ENCODE data around the gene EDC3. TPM values are rescaled to one million over a fixed set of nuclear protein-coding genes. Genes with fewer than 3 reads are reported as not detected.
A peak's percentile ranks its signal among the peaks of the same experiment; 100 is the strongest.

EDC3 gene
- polyA plus RNA-seq, 1 donor from 2014 or later = 12.9 TPM

DNA sequence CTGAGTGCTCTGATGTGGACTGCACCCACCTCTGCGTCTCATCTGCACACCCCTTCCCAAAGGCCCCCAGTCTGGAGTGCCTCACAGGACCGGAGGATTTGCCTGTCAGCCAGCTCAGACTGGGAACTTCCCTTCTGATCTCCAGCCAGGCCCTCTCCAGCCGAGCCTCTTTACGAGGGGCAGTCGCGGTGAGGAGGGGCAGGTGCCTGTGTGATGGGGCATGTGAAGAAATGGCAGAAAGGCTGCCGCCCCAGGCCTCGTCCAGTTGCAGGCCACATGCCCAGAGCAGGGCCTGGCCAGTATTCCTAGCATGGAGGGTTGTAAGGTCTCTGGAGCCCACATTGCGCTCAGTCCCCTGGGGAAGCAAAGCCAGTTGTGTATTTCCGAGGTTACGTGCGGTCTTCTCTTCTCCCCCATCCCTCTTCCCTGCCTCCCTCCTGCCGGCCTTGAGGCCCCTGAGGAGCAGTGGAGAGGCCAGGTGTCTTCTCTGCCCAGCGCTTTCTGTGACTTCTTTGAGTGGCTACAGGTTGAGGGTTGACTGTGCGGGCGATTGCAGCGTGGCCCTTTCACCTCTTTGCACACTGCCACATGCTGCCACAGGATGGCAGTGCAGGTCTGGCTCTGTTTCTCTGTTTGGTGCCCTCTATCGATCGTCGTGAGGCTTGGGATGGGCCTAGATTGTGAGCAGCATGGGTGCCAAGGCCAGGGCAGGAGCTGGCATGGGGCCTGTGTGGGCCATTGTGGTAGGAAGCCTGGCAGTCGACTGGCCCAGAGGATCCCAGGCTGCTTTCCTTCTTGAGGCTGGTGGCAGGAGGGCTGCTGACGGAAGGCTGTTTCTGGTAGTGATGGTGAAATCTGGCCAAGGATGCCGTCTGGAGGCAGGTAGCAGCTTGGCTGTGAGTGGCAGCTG is 74.9 kb downstream of the EDC3 start:
- Histone ChIP-seq H3K27me3 (ENCODE audit: insufficient read depth, low read depth, low read length) (no peaks in the 10 kb centered on the region), H3K27ac (ENCODE audit: low read length) (no peak overlapping the region), H3K9me2 (ENCODE audit: insufficient read depth, low read length) (no peaks in the 10 kb centered on the region), H3K4me3 (ENCODE audit: low read length) (no peak overlapping the region), H3K79me2 (replicated peaks; ENCODE audit: insufficient read depth, low read length) (peaks cover 33% of the 10 kb centered on the region), H3K9me3 (ENCODE audit: low read length) (no peaks in the 10 kb centered on the region), H3K9ac (ENCODE audit: low read length) (no peak overlapping the region), H4K20me1 (ENCODE audit: insufficient read depth) (peaks cover 4% of the 10 kb centered on the region), H2AFZ (ENCODE audit: low read depth, low read length) (no peak overlapping the region), H3F3A (ENCODE audit: insufficient read depth, low read length, poor library complexity, severe bottlenecking) (no peaks in the 10 kb centered on the region), H3K36me3 (ENCODE audit: insufficient read depth, low read length) (no peaks in the 10 kb centered on the region), H3K4me2 (ENCODE audit: low read length) (no peak overlapping the region)
- TF ChIP-seq RAD21 (conservative IDR thresholded peaks at IDR 0.05) (peak; percentile 61), SMC3 (conservative IDR thresholded peaks at IDR 0.05; ENCODE audit: poor library complexity) (peak; percentile 74), CTCF (IDR thresholded peaks at IDR 0.05; ENCODE audit: poor library complexity, severe bottlenecking) (peak; percentile 90)
- TF ChIP-seq, protein P1, sequence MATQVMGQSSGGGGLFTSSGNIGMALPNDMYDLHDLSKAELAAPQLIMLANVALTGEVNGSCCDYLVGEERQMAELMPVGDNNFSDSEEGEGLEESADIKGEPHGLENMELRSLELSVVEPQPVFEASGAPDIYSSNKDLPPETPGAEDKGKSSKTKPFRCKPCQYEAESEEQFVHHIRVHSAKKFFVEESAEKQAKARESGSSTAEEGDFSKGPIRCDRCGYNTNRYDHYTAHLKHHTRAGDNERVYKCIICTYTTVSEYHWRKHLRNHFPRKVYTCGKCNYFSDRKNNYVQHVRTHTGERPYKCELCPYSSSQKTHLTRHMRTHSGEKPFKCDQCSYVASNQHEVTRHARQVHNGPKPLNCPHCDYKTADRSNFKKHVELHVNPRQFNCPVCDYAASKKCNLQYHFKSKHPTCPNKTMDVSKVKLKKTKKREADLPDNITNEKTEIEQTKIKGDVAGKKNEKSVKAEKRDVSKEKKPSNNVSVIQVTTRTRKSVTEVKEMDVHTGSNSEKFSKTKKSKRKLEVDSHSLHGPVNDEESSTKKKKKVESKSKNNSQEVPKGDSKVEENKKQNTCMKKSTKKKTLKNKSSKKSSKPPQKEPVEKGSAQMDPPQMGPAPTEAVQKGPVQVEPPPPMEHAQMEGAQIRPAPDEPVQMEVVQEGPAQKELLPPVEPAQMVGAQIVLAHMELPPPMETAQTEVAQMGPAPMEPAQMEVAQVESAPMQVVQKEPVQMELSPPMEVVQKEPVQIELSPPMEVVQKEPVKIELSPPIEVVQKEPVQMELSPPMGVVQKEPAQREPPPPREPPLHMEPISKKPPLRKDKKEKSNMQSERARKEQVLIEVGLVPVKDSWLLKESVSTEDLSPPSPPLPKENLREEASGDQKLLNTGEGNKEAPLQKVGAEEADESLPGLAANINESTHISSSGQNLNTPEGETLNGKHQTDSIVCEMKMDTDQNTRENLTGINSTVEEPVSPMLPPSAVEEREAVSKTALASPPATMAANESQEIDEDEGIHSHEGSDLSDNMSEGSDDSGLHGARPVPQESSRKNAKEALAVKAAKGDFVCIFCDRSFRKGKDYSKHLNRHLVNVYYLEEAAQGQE (IDR thresholded peaks at IDR 0.05; ENCODE audit: borderline replicate concordance) = no peak

- H3K9me3 ChIP-seq (ENCODE audit: low read length) = no peaks in the 10 kb centered on the region
- TF ChIP-seq MXI1 (conservative IDR thresholded peaks at IDR 0.05; ENCODE audit: poor library complexity, severe bottlenecking) (no peak), EP300 (conservative IDR thresholded peaks at IDR 0.05; ENCODE audit: poor library complexity, severe bottlenecking) (no peak), RAD21 (conservative IDR thresholded peaks at IDR 0.05) (no peak), POLR2AphosphoS5 (IDR thresholded peaks at IDR 0.05) (no peak), TAF1 (IDR thresholded peaks at IDR 0.05; ENCODE audit: low read depth) (no peak), CTCF (IDR thresholded peaks at IDR 0.05; ENCODE audit: poor library complexity, severe bottlenecking) (no peak), SMC3 (conservative IDR thresholded peaks at IDR 0.05; ENCODE audit: poor library complexity) (no peak), EZH2 (IDR thresholded peaks at IDR 0.05; ENCODE audit: borderline replicate concordance, insufficient read depth, low read length, poor library complexity, severe bottlenecking) (no peak)
- H3K27ac ChIP-seq (ENCODE audit: low read length) = no peak overlapping the region
- no peaks in the 10 kb centered on the region for H3K36me3 ChIP-seq (ENCODE audit: insufficient read depth, low read length)
- H3K9ac ChIP-seq (ENCODE audit: low read length) = no peak overlapping the region
- peaks cover 35% of the 10 kb centered on the region for H3K79me2 ChIP-seq (replicated peaks; ENCODE audit: insufficient read depth, low read length)
- peaks cover 4% of the 10 kb centered on the region for H4K20me1 ChIP-seq (ENCODE audit: insufficient read depth)
- no peak overlapping the region for H2AFZ ChIP-seq (ENCODE audit: low read depth, low read length)
- no peaks in the 10 kb centered on the region for H3K27me3 ChIP-seq (ENCODE audit: insufficient read depth, low read depth, low read length)
- H3F3A ChIP-seq (ENCODE audit: insufficient read depth, low read length, poor library complexity, severe bottlenecking) = peaks cover 2% of the 10 kb centered on the region
- H3K4me3 ChIP-seq (ENCODE audit: low read length) = no peak overlapping the region
- H3K4me2 ChIP-seq (ENCODE audit: low read length) = no peak overlapping the region
- H3K9me2 ChIP-seq (ENCODE audit: insufficient read depth, low read length) = no peaks in the 10 kb centered on the region
Measured at GRCh38 chr15:74619916-74620635, 75.7 kb downstream of the EDC3 start.

All from neural cell (in vitro differentiated cells).